Panc1 (cell line): Measurements from ENCODE around the gene MAST1.

ENCODE experiments used
- POLR2AphosphoS5 ChIP-seq: IDR thresholded peaks from 2 replicates; pipeline ENCODE4 v1.6.1; 2012; ENCODE audit warnings: mild to moderate bottlenecking, low read depth, low read length, moderate library complexity
- TF ChIP-seq, protein P1 (sequence below): fragments of 450-650 bp; IDR thresholded peaks from 2 replicates; pipeline ENCODE4 v1.5.1; 2017; ENCODE audit warnings: mild to moderate bottlenecking
- TF ChIP-seq, protein P2 (sequence below), 2 experiments: IDR thresholded peaks; 2 replicates each; pipeline ENCODE4 v1.6.1; 2011 to 2012; ENCODE audit warnings: low read depth in 2 of 2, control low read depth in 1 of 2, low read length in 1 of 2, mild to moderate bottlenecking in 1 of 2, moderate library complexity in 1 of 2; ENCODE audit not compliant: insufficient read depth in 1 of 2

DNA sequence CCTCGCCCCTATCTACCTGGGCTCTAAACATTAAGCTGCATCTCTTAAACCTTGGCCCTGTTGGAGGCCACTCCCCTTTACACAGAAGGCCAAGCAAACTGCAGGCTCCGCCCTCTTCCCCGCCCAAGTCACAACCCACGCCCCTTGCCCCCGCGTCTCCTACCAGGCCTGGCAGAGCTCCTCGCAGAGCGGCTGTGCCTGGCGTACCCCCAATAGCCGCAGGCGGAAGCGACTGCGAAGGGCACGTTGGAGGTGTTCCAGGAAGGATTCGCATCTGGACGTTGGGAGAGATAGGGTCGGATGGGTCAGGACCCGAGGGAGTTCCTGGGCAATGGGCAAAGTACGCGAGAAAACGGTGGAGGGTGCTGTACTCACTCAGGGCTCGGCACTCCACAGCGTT, 9.8 kb upstream of the MAST1 start:
- TF ChIP-seq, protein P1, sequence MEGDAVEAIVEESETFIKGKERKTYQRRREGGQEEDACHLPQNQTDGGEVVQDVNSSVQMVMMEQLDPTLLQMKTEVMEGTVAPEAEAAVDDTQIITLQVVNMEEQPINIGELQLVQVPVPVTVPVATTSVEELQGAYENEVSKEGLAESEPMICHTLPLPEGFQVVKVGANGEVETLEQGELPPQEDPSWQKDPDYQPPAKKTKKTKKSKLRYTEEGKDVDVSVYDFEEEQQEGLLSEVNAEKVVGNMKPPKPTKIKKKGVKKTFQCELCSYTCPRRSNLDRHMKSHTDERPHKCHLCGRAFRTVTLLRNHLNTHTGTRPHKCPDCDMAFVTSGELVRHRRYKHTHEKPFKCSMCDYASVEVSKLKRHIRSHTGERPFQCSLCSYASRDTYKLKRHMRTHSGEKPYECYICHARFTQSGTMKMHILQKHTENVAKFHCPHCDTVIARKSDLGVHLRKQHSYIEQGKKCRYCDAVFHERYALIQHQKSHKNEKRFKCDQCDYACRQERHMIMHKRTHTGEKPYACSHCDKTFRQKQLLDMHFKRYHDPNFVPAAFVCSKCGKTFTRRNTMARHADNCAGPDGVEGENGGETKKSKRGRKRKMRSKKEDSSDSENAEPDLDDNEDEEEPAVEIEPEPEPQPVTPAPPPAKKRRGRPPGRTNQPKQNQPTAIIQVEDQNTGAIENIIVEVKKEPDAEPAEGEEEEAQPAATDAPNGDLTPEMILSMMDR, result no peak
- TF ChIP-seq, protein P2, sequence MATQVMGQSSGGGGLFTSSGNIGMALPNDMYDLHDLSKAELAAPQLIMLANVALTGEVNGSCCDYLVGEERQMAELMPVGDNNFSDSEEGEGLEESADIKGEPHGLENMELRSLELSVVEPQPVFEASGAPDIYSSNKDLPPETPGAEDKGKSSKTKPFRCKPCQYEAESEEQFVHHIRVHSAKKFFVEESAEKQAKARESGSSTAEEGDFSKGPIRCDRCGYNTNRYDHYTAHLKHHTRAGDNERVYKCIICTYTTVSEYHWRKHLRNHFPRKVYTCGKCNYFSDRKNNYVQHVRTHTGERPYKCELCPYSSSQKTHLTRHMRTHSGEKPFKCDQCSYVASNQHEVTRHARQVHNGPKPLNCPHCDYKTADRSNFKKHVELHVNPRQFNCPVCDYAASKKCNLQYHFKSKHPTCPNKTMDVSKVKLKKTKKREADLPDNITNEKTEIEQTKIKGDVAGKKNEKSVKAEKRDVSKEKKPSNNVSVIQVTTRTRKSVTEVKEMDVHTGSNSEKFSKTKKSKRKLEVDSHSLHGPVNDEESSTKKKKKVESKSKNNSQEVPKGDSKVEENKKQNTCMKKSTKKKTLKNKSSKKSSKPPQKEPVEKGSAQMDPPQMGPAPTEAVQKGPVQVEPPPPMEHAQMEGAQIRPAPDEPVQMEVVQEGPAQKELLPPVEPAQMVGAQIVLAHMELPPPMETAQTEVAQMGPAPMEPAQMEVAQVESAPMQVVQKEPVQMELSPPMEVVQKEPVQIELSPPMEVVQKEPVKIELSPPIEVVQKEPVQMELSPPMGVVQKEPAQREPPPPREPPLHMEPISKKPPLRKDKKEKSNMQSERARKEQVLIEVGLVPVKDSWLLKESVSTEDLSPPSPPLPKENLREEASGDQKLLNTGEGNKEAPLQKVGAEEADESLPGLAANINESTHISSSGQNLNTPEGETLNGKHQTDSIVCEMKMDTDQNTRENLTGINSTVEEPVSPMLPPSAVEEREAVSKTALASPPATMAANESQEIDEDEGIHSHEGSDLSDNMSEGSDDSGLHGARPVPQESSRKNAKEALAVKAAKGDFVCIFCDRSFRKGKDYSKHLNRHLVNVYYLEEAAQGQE (IDR thresholded peaks at IDR 0.05; ENCODE audit: insufficient read depth in 1 of 2, low read depth in 2 of 2, low read length in 1 of 2), result no peak
- TF ChIP-seq POLR2AphosphoS5, result no peak
